ENCODE results near the gene MANEA. TPM values are rescaled to one million over a fixed set of nuclear protein-coding genes. Genes with fewer than 3 reads are reported as not detected.

The MANEA gene
- total RNA-seq, 6 experiments from 2014 or later = 12.5 to 32.7 (median 22.1) TPM

GRCh38 chr6:95636552-95637431 lies 59.5 kb downstream of the MANEA start:
- DNase-seq (no peak), ATAC-seq (peak in 1 of 4 donors; percentile 41)
- Histone ChIP-seq H3K27me3 (no peaks in the 10 kb centered on the region), H3K27ac (no peak overlapping the region), H3K9me3 (no peaks in the 10 kb centered on the region), H3K36me3 (no peaks in the 10 kb centered on the region), H3K4me1 (no peaks in the 10 kb centered on the region), H3K4me3 (no peak overlapping the region)
- TF ChIP-seq POLR2A (IDR thresholded peaks at IDR 0.05) = no peak
- TF ChIP-seq CTCF (IDR thresholded peaks at IDR 0.05) = no peak
- intact Hi-C loops (cut with DNase I) = no loop called here
- WGBS (ENCODE audit: insufficient coverage, low coverage, low lambda C conversion rate, missing lambda C conversion rate) = 94% methylated on average over 3 of the region's 25 CpGs

GRCh38 chr6:95648636-95649035 lies 71.3 kb downstream of the MANEA start:
- H3K27ac ChIP-seq = no peak overlapping the region
- no peaks in the 10 kb centered on the region for H3K27me3 ChIP-seq
- H3K9me3 ChIP-seq = no peaks in the 10 kb centered on the region
- WGBS (ENCODE audit: insufficient coverage, low coverage, low lambda C conversion rate, missing lambda C conversion rate) = 68% methylated on average over 2 of the region's 2 CpGs
- intact Hi-C loops (cut with DNase I) = no loop called here
- no peaks in the 10 kb centered on the region for H3K36me3 ChIP-seq
- no peaks in the 10 kb centered on the region for H3K4me1 ChIP-seq
- TF ChIP-seq POLR2A (IDR thresholded peaks at IDR 0.05) (no peak), CTCF (IDR thresholded peaks at IDR 0.05) (no peak)
- no peak for DNase-seq
- H3K4me3 ChIP-seq = no peak overlapping the region
- no peak for ATAC-seq

GRCh38 chr6:95649451-95649850 lies 72.1 kb downstream of the MANEA start:
- intact Hi-C loops (cut with DNase I) = no loop called here
- H3K9me3 ChIP-seq = no peaks in the 10 kb centered on the region
- no peak overlapping the region for H3K4me3 ChIP-seq
- 29% methylated on average over 1 of the region's 1 CpG for WGBS (ENCODE audit: insufficient coverage, low coverage, low lambda C conversion rate, missing lambda C conversion rate)
- H3K4me1 ChIP-seq = no peaks in the 10 kb centered on the region
- H3K27ac ChIP-seq = no peak overlapping the region
- H3K27me3 ChIP-seq = no peaks in the 10 kb centered on the region
- H3K36me3 ChIP-seq = no peaks in the 10 kb centered on the region
- no peak for TF ChIP-seq CTCF (IDR thresholded peaks at IDR 0.05)
- no peak for TF ChIP-seq POLR2A (IDR thresholded peaks at IDR 0.05)
- no peak for ATAC-seq
- DNase-seq = no peak

DNA sequence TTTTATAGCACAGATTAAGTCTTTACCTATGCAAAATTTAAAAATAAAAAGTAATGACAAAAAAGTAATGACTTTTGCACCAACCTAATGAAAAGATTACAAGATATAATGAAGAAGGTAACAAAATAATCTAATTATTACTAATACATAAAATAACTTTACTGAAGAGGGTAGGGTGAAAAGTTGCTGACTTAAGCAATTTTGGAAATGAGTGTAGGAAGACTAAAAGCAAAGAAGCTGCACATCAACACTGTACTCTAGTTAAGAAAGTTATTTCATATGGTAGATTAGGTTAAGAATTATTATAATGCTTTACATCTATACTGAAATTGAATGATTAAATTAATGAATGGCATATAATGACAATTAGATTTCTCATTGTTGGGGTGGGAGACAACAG lies 76.8 kb downstream of the MANEA start:
- intact Hi-C loops (cut with DNase I) = no loop called here
- no peak for ATAC-seq
- H3K27ac ChIP-seq = no peak overlapping the region
- H3K9me3 ChIP-seq = no peaks in the 10 kb centered on the region
- TF ChIP-seq POLR2A (IDR thresholded peaks at IDR 0.05) (no peak), CTCF (IDR thresholded peaks at IDR 0.05) (no peak)
- no peak overlapping the region for H3K4me3 ChIP-seq
- no peaks in the 10 kb centered on the region for H3K27me3 ChIP-seq
- H3K36me3 ChIP-seq = no peaks in the 10 kb centered on the region
- no peak for DNase-seq
- no peaks in the 10 kb centered on the region for H3K4me1 ChIP-seq
